GM18519 (cell line): ENCODE results near the gene ZDHHC11.
"Not testable (repeated sequence)": the region's sequence is repeated elsewhere in the genome, so short reads cannot be mapped to it uniquely, and the experiment has no call there.

Source experiments
- ATAC-seq: cut with Tn5 transposase; IDR thresholded peaks from one replicate; pipeline ENCODE4 v1.9.1; 2021; ENCODE audit warnings: mild to moderate bottlenecking, moderate library complexity; ENCODE audit not compliant: unreplicated experiment, low FRiP score

The ZDHHC11 gene

DNA sequence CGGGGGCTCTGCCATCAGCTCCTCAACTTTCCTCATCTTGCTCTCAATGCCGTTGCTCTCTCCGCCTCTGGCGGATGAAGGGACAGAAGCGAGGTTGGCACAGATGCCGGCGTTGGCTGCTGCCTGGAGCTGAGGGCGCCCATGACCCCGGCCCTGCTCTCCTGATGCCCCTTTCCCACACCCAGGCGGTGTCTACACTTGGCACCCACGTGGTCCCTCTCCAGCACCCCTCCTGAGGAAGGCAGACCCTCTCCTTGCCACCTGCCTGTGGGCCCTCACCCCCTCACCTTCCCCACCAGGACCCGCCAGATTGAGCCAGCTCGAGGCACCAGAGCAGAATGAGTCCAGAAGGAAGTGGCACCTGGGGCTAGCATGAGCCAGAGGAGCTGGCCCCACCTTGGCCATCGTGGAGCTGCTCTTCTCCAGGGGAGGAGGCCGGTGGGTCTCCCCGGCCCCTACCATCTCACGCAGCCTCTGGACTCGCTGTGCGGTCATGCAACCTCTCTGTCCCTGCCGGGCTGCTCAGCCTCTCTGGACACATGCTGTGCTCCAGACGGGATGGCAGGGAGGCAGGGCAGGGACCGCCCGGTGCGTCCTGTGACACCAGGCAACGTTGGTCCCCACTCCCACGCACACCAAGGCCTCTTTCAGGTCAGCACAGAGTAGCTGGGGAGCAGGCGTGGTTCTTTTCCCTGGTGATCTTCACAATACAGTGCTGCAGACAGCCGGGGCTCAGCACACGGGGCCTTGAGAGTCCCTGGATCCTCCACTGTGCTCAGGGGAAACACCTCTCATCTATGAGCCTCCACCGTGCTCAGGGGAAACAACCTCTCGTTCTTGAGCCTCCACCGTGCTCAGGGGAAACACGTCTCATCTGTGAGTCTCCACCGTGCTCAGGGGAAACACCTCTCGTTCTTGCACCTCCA lies 4.8 kb downstream of the ZDHHC11 start:
- not testable (repeated sequence) for ATAC-seq

DNA sequence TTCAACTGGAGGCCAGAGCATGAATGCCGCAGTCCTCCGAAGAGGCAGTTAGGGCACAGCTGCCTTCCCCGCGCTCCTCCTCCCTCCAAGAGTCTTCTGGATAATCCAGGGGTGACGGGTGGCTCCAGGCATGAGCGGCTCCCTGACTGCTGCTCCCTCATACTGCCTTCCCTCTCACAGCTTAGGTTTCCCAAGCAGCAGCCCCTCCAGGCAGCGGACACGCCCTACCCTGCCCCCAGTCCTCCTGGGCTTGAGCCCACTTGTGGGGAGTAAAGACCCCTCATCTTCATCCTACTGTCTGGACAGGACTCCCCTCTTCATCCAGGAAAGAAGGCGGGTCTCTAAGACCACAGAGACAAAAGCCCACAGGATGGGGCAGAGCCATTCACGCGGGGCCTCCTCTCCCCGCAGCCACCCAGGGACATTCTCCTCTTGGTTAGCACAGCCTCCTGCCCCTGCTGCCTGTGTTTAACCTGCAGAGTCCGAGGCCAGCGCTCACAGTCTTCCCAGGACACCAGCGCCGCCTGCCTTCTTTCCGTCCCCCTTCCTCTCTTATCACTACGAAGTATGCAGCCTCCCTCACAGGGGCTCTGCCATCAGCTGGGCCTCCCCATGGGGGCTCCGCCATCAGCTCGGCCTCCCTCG lies 5.6 kb downstream of the ZDHHC11 start:
- ATAC-seq: not testable (repeated sequence)

DNA sequence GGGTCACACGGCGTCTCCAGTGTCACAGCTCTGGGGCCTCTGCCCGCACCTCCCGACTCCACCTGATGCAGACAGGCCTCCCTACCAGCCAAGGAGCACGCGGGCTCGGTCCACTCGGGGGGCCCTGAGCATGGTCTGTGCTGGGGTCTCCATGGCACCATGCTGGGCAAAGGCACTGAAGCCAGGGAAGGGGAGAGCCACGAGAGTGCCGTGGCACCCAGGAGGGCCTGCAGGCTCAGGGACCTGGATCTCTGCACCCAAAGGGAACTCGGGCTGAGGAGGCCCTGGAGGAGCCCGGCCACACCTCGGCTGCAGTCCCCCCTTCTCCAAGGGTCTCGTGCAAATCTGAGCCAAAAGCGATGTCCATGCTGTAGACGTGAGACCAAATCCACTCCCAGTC lies 6.4 kb downstream of the ZDHHC11 start:
- not testable (repeated sequence) for ATAC-seq

DNA sequence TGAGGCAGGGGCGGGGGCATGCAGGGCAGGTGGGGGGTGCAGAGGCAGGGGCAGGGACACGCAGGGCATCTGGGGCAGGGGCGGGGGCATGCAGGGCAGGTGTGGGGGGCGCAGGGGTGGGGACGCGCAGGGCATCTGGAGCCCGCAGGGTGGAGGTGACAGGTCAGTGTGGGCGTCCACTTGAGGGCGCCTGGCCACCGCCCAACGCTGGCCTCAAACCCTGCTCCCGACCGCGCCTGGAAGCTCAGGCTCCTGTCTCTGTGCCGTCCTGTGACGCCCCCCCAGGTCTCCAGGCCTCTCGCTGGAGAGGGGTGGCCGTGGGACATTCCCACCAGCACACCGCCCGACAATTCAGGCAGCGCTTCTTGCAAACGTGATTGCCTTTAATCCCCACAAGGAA lies 6.9 kb downstream of the ZDHHC11 start:
- not testable (repeated sequence) for ATAC-seq

DNA sequence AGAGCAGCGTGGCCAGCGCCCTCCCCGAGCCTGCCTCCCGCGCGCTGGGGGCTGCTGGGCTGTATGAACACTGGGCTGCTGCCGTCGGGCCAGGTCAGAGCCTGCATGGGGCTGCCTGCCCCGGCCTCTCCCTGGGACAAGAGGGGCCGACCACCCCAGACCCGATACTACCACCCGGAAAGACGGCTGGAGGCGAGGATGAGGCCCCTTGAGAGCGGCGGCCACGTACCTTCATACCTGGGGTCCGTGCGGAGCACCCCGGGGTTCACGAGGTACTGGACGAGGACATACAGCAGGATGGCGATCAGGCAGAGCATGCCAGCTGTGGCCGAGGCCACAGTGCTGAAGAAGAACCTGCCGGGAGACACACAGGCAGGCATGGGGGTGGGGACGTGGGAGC lies 7.4 kb downstream of the ZDHHC11 start:
- not testable (repeated sequence) for ATAC-seq

DNA sequence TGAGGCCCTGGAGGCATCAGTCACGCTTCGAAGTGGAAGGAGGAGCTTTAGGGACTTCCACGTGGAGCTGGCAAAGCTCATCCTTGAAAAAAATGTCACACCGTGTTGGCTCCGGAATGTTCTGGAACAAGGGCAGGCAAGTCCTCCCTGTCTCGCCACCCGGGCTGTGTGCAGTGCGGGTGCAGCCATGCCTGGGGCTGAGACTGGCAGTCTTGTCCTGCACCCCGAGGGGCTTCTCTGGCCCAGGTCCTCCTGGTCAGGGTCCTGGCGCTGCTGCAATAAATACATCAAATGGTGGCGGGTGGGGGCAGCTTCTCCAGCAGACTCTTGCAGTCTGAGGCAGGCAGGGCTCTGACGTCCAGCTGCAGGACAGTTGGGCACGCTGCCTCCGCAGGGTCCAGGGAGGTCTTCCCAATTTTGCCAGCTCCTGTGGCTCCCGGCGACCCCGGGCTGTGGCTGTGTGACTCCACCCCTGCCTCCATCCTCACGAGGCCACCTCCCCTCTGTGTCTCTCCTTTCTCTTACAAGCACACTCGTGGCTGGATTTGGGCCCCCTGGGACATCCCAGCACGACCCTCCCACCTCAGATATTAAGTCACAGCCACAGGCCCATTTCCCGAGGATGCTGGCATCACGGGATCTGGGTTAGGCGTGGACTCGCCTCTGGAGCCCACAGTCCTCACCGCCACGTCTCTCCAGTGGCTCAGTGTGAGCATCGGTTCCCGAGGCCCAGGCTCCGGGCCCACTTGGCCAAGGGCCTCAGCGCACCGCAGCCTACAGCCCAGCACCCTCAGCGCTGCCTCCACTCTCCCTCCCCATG lies 8.2 kb downstream of the ZDHHC11 start:
- not testable (repeated sequence) for ATAC-seq

DNA sequence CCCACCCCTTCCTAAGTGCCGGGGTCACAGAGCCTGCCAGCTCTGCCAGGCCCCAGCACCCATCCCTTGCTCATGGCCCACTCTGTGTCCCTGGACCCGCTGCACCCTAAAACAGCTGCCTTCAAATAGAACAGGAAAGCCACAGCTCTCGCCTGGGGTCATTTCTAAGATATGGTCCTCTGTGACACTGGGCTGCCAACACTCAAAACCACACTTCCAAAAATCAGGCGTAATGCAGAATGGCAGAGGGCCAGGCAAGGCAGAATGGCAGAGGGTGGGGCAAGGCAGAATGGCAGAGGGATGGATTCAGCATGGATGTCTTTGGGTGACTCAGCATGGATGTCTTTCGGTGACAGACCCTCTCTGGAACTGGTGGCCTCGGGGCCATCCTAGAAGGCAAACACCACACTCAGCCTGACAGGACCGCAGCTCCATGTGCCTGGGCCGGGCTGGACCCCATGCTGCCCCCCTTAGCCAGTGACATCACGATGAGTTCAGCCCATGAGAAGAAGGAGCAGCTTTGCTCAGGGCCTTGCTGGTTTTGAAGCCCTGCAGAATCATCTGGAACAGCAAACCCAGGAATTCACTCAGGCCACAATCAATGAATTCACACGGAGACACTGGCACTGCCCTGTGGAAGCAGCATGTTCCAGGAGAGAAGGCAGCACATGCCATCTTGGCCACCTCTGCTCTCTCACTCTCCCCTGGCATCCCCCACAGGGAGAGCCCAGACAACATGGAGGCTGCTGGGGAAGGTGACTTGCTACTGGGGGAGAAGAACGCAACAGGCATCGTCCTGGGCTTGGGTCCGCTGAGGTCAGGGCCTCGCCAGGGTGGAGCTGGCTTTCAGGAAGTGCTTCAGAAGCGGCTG lies 9.0 kb downstream of the ZDHHC11 start:
- not testable (repeated sequence) for ATAC-seq

DNA sequence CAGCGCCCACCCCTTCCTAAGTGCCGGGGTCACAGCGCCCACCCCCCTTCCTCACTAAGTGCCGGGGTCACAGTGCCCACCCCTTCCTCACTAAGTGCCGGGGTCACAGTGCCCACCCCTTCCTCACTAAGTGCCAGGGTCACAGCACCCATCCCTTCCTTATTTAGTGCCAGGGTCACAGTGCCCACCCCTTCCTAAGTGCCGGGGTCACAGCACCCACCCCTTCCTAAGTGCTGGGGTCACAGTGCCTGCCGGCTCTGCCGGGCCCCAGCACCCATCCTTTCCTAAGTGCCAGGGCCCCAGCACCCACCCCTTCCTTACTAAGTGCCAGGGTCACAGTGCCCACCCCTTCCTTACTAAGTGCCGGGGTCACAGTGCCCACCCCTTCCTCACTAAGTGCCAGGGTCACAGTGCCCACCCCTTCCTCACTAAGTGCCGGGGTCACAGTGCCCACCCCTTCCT lies 9.8 kb downstream of the ZDHHC11 start:
- not testable (repeated sequence) for ATAC-seq

DNA sequence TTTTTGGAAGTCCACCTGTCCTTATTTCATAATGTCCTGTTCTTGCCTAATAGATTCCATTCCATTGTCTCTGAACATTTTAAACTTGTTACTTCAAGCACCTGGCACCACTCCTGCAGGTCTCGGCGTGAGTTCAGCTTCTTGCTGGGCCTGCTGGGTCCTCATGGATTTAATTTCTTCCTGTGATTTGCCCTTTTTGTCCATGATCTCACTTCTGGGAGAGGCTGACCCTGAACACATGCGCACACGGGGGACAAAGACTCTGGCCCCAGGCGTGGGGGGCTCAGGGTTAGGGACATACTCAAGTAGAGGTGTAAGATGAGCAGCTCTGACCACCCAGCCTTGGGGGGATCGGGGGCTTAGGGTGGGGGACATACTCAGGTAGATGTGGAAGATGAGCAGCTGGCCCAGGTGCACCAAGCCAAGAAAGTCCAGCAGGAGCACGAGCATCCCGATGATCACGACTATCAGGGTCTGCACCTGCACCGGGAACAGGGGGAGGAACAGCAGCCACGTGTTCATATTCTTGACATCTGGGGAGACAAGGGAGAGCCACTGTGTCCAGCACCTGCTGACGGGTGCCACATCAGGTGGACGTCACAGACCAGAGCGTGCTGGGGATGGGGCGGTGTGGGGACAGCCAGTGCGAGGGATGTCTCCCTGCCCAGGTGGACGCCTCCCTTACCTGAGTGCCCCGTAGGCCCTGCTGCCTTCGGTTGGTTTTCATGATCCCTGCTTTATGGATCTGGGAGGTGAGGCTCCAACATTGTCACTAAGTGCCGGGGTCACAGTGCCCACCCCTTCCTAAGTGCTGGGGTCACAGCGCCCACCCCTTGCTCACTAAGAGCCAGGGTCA lies 10.4 kb downstream of the ZDHHC11 start:
- not testable (repeated sequence) for ATAC-seq

DNA sequence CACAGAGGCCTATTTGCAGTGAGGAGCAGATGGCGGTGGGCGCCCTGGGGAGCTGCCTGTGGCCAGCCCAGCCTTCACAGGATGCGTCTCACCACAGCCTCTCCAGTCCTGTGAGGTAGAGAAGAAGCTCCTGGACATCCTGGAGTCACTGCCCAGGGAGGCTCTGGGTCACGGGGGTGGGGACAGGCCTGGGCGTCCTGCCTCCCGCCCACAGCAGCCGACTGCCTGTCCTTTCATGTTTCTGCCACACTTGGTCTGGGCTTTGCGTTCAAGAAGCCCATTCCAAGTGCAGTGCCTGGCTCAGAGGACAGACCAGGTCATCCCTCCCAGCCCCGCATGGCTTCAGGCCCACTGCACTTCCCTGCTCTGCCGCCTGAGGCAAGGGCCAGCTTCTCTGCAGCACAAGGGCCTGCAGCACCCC lies 12.3 kb downstream of the ZDHHC11 start:
- not testable (repeated sequence) for ATAC-seq

DNA sequence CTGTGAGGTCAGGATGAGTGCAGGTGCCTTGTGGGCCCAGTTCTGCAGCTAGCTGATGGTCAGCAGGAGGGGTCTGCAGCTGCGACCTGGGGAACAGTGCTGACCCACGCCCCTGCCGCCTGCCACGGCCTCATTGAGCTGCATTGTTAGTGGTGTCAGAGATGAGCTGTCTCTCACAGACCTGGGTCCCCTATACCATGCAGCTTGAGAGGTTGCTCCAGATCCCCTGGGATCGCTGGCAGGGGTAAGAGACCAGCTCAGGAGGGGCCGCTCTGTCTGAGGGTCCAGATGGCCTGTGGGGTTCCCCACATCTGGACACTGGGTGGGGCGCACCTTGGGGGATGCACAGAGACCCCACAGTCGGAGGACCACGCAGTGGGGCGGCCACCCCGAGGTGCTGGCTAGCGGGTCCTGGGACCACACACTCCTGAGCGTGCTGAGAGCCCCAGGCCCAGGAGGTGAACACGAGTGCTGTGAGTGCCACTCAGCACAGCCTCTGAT lies 13.1 kb downstream of the ZDHHC11 start:
- not testable (repeated sequence) for ATAC-seq

DNA sequence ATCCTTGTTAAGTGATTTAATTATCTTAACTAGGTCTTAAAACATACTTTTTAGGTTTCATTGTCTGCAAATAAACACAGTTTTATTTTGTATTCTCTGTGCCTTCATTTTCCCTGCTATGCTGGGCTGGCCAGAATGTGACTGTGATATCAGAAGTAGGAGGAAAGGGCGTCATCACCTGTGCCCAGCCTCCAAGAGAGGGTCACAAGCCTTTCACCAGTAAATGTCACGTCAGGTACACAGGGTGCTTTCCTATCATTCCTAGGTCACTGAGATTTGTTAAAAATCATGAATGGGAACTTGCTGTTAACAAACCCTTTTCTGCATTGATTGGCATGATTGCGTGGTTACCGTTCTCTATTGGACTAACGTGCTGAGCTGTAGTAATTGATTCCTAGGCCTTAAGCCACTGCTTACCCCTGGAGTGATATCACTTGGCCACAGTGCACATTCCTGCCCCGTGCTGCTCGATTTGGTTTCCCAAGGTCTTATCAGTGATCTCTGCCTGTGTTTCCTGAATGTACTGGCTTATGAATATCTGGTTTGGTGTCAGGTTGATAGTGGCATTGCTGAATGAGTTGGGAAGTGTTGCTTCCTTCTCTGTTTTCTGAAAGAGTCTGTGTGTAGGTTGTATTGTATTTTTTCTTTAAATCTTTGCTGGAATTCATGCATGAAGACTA lies 14.7 kb downstream of the ZDHHC11 start:
- not testable (repeated sequence) for ATAC-seq

DNA sequence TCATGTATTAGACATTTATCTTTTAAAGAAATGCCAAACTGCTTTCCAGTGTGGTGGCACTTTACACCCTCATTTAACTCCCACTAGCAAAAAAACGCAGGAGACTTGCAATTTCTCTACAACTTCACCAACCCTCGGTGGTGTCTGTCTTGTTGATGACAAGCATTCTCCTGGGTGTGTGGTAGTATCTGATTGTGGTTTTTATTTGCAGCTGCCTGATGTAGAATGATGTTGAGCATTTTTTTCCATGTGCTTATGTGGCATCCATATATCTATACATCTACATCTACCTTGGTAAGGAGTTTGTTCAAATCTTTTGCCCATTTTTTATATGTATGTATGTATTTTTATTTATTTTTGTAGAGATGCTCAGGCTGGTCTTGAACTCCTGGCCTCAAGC lies 16.8 kb downstream of the ZDHHC11 start:
- ATAC-seq: not testable (repeated sequence)

DNA sequence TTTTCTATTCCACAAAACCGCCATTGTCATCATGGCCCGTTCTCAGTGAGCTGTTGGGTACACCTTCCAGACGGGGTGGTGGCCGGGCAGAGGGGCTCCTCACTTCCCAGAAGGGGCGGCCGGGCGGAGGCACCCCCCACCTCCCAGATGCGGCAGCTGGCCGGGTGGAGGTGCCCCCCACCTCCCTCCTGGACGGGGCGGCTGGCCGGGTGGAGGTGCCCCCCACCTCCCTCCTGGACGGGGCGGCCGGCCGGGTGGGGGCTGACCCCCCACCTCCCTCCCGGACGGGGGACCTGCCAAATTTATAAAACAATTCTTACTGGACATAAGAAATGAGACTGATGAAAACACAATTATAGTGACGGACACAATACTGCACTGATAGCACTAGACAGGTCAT lies 22.6 kb downstream of the ZDHHC11 start:
- ATAC-seq: not testable (repeated sequence)

DNA sequence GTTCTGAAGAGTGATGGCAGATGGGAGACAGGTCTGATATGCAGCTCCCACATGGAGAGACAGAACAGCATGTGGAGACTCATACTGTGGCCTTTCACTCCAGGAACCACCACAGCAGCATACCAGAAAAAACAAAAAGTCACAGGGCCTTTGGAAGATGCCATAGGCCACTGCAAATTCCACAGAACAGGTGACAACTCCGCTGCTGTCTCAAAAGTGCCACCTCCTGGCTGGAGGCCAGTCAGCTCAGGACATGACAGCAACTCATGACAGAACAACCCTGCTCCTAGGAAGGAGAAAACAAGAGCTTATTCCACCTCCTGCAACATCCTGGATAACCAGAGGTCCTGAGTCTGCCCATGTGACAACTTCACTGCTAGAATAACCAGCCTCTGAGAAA lies 25.2 kb downstream of the ZDHHC11 start:
- not testable (repeated sequence) for ATAC-seq

DNA sequence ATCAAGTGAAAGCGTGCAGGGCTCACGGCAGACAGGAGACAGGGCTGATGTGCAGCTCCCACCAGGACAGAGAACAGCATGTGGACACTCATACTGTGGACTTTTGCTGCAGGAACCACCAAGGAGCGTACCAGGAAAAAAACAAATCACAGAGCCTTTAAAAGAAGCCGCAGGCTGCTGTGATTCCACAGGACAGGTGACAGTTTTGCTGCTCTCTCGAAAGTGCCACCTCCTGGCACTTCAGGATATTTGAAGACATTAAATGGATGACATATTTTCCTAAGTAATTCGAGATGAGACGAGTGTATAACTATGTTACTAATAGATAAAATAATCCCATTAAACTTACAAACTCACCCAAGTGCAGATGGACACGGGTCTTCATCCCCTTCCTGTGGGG lies 29.3 kb downstream of the ZDHHC11 start:
- no peak for ATAC-seq

DNA sequence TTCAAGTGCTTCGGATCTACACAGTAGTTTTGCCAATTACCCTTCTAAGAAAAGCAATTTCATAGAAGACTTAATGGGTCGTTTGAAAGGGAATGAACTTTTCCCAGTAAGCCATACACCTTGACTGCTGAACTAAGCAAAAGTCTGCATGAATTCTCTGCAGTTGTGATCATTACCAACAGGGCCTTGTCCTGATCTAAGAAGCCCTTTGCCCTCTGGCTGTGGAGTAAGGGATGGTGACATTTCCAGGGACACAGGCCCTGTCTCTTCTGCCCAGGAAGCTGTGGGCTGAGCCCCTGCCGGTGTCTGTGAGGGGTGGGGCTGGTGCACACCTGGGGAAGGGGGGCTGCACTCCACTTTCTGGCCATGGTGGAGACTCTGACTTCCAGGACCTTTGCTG lies 30.5 kb downstream of the ZDHHC11 start:
- no peak for ATAC-seq

DNA sequence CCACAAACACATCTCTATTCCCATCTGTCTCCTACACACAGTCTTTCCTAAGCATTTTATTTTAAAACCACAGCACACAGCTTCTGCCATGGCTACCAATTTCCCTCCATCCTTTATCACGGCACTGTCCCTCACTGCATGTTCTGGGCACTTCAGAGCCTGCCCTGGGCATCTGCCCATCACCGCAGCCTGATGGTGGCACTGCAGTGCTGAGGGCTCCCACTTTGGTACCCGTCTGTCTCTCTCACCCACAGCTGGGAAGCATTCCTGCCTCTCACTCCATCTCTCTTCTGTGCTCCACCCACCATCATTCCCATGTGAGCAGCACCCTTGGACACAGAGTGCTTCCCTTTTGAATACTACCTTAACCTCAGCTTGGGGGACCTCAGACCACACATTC lies 31.7 kb downstream of the ZDHHC11 start:
- no peak for ATAC-seq
